ENCODE data around the gene NRXN3.

Gene NRXN3

DNA sequence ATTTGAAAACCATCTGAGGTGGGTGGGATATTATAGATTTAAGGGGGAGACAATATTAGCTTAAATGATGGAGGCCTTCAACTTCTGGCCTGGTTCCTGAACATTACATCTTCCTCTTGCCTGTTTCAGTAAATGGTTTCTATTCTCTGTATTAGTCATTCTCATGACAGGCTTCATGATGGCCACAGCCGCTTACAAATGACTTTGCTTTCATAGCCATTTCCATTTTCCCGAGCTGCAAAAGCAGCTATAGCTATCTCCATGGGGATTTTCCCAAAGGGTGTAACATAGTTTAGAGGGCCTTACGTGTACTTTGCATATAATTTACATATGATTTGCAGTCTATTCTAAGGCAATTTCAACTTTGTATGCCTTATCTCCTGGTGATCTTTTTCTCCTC is 121.8 kb downstream of the NRXN3 start:
- DNase-seq (ENCODE audit: low read depth, low spot score) = no peak
- TF ChIP-seq, protein P1, sequence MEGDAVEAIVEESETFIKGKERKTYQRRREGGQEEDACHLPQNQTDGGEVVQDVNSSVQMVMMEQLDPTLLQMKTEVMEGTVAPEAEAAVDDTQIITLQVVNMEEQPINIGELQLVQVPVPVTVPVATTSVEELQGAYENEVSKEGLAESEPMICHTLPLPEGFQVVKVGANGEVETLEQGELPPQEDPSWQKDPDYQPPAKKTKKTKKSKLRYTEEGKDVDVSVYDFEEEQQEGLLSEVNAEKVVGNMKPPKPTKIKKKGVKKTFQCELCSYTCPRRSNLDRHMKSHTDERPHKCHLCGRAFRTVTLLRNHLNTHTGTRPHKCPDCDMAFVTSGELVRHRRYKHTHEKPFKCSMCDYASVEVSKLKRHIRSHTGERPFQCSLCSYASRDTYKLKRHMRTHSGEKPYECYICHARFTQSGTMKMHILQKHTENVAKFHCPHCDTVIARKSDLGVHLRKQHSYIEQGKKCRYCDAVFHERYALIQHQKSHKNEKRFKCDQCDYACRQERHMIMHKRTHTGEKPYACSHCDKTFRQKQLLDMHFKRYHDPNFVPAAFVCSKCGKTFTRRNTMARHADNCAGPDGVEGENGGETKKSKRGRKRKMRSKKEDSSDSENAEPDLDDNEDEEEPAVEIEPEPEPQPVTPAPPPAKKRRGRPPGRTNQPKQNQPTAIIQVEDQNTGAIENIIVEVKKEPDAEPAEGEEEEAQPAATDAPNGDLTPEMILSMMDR (IDR thresholded peaks at IDR 0.05; ENCODE audit: insufficient read depth, low read length, missing control alignments) = no peak
- ChIA-PET POLR2A (no interaction called here), CTCF (no interaction called here)
- no peak overlapping the region for H3K4me3 ChIP-seq (ENCODE audit: low read depth, low read length)

DNA sequence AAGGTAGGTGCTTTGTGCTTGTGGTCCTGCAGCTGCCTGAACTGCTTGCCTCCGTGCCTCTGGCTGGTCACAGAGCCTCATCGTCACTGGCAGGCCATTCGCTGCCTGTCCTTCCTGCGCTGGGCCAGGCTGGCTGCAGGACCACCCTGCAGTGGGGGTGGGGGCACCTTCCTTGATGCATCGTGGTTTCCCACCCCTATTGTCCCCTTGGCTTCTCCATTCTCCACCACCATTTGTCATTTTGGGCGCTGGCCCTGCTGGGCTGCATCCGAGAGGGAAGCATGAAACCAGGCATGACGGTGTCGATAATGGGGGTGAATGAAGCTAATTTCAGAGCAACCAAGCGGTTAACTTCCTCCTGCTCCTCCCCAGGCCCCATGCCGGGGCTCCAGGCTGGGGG is 127.7 kb downstream of the NRXN3 start:
- TF ChIP-seq, protein P1 (IDR thresholded peaks at IDR 0.05; ENCODE audit: insufficient read depth, low read length, missing control alignments) = no peak
- CTCF ChIA-PET = no interaction called here
- POLR2A ChIA-PET = no interaction called here
- no peak overlapping the region for H3K4me3 ChIP-seq (ENCODE audit: low read depth, low read length)
- no peak for DNase-seq (ENCODE audit: low read depth, low spot score)

DNA sequence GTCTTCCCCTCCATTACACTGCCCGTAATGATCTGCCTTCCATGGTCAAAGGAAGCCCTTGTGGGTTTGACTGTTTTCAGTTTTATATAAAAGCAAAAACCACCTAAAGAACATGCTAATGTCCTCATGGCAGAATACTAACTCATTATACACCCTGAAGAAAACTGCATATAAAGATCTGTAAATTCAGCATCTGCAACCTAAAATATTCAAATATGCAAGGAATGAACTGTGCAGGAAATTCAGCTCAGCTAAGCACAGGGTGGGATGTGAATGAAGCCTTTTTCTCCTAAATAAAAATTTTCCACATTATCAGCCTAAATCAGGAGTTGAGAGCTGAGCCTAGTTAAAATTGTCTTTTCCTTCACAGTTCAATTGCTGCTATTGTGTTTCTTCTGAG is 128.1 kb downstream of the NRXN3 start:
- no peak for DNase-seq (ENCODE audit: low read depth, low spot score)
- ChIA-PET POLR2A (no interaction called here), CTCF (no interaction called here)
- TF ChIP-seq, protein P1 (IDR thresholded peaks at IDR 0.05; ENCODE audit: insufficient read depth, low read length, missing control alignments) = no peak
- no peak overlapping the region for H3K4me3 ChIP-seq (ENCODE audit: low read depth, low read length)

DNA sequence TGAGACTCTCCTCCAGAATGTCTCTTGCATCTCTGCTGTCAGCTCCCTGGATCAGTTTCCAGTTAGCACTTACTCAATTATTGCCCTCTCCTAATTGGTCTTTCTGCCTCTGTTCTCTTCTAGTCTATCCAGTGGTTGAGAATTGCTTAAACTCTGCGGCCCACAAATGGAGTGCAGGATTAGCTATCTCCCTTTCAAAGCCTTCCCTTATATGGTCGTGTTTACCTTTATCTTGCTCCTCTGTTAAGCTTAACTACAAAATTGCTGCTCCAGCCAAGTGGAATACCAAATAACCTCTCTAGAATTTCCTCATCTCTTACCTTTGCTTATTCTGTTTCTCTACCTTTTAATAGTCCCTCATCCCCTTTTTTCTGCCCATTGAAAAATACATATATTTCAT is 132.7 kb downstream of the NRXN3 start:
- no peak for DNase-seq (ENCODE audit: low read depth, low spot score)
- TF ChIP-seq, protein P1 (IDR thresholded peaks at IDR 0.05; ENCODE audit: insufficient read depth, low read length, missing control alignments) = no peak
- ChIA-PET POLR2A (no interaction called here), CTCF (no interaction called here)
- no peak overlapping the region for H3K4me3 ChIP-seq (ENCODE audit: low read depth, low read length)

DNA sequence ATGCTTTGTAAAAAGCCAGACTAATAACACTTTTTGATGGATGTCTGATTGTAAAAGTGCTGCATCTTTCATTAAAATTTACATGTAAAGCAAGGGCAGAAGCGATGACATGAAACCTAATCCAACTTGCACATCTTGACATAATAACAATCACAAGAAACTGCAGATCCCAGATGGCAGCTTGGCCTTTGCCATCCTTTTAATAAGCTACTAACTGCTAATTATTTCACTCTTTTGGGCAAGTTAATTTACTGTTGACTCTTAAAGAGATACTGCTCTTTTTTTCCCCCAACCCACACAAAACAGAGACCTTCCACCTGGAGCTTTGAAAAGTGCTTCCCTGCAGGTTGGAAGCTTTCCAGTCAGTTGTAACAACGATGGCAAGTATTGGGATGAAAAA is 137.5 kb downstream of the NRXN3 start:
- ChIA-PET POLR2A (no interaction called here), CTCF (no interaction called here)
- TF ChIP-seq, protein P1 (IDR thresholded peaks at IDR 0.05; ENCODE audit: insufficient read depth, low read length, missing control alignments) = no peak
- DNase-seq (ENCODE audit: low read depth, low spot score) = no peak
- H3K4me3 ChIP-seq (ENCODE audit: low read depth, low read length) = no peak overlapping the region

DNA sequence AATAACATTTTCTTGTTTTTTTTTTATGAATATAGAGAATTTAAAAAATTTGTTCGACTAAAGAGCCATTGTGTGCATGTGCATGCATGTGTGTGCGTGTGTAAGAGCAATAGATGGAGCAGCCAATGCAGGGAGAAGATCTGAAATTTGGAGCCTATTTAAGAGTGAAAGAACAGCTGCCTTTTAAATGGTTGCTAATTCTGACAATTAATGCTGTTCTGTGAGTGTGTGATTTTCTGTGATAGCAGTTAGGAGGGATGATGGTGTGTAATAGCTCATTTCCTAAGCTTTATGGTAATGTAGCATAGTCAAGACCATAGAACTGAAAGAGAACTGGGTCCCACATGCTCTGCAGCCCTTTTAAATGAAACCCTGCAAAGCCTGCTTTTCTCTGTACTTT is 137.9 kb downstream of the NRXN3 start:
- ChIA-PET POLR2A (no interaction called here), CTCF (no interaction called here)
- DNase-seq (ENCODE audit: low read depth, low spot score) = no peak
- TF ChIP-seq, protein P1 (IDR thresholded peaks at IDR 0.05; ENCODE audit: insufficient read depth, low read length, missing control alignments) = no peak
- no peak overlapping the region for H3K4me3 ChIP-seq (ENCODE audit: low read depth, low read length)
